Stimulated activated CD8-positive, alpha-beta memory T cell treated with anti-CD3 and anti-CD28 coated beads, Interleukin-15, amount 100 ng/mL, for 4 hours (primary cell): ENCODE data around the gene TRIM69.
"Not testable (repeated sequence)": the region's sequence is repeated elsewhere in the genome, so short reads cannot be mapped to it uniquely, and the experiment has no call there.

Experiments used
- DNase-seq, 2 donors: peaks; one replicate each; pipeline ENCODE4 v3.0.0-alpha.2; 2020; ENCODE audit warnings: low read depth in 2 of 2

Gene TRIM69

GRCh38 chr15:44716983-44717602 lies 19.2 kb upstream of the TRIM69 start:
- DNase-seq = no peak

- DNase-seq = no peak
Measured at GRCh38 chr15:44718180-44718926, 18.0 kb upstream of the TRIM69 start.

- no peak for DNase-seq
Measured at GRCh38 chr15:44718927-44719292, 17.4 kb upstream of the TRIM69 start.

GRCh38 chr15:44719293-44719999 lies 16.9 kb upstream of the TRIM69 start:
- DNase-seq = no peak

- DNase-seq = not testable (repeated sequence)
Measured at GRCh38 chr15:44720000-44720435, 16.3 kb upstream of the TRIM69 start.

- no peak for DNase-seq
Measured at GRCh38 chr15:44720460-44721176, 15.7 kb upstream of the TRIM69 start.

- no peak for DNase-seq
Measured at GRCh38 chr15:44722011-44722410, 14.3 kb upstream of the TRIM69 start.

- DNase-seq = no peak
Measured at GRCh38 chr15:44726136-44726535, 10.2 kb upstream of the TRIM69 start.

GRCh38 chr15:44726568-44727484 lies 9.5 kb upstream of the TRIM69 start:
- DNase-seq = peak in 1 of 2 donors; percentile 70

GRCh38 chr15:44727485-44728231 lies 8.7 kb upstream of the TRIM69 start:
- DNase-seq = no peak

- not testable (repeated sequence) for DNase-seq
Measured at GRCh38 chr15:44728232-44728575, 8.1 kb upstream of the TRIM69 start.

- peak; percentile 89 to 97 for DNase-seq
Measured at GRCh38 chr15:44728576-44729407, 7.5 kb upstream of the TRIM69 start.

- DNase-seq = no peak
Measured at GRCh38 chr15:44729408-44730127, 6.8 kb upstream of the TRIM69 start.

- DNase-seq = no peak
Measured at GRCh38 chr15:44734839-44735481, 1.4 kb upstream of the TRIM69 start.

- no peak for DNase-seq
Measured at GRCh38 chr15:44735482-44736180, 697 bp upstream of the TRIM69 start.

GRCh38 chr15:44738340-44738984 lies 2.1 kb downstream of the TRIM69 start:
- DNase-seq = no peak

- DNase-seq = not testable (repeated sequence)
Measured at GRCh38 chr15:44739222-44739847, 3.0 kb downstream of the TRIM69 start.
